ENCODE data around the gene CXCL3.

CXCL3 gene

GRCh38 chr4:74073358-74073757 lies 34.9 kb upstream of the CXCL3 start:
- no peak overlapping the region for H3K27ac ChIP-seq
- TF ChIP-seq, protein P1, sequence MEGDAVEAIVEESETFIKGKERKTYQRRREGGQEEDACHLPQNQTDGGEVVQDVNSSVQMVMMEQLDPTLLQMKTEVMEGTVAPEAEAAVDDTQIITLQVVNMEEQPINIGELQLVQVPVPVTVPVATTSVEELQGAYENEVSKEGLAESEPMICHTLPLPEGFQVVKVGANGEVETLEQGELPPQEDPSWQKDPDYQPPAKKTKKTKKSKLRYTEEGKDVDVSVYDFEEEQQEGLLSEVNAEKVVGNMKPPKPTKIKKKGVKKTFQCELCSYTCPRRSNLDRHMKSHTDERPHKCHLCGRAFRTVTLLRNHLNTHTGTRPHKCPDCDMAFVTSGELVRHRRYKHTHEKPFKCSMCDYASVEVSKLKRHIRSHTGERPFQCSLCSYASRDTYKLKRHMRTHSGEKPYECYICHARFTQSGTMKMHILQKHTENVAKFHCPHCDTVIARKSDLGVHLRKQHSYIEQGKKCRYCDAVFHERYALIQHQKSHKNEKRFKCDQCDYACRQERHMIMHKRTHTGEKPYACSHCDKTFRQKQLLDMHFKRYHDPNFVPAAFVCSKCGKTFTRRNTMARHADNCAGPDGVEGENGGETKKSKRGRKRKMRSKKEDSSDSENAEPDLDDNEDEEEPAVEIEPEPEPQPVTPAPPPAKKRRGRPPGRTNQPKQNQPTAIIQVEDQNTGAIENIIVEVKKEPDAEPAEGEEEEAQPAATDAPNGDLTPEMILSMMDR (conservative IDR thresholded peaks at IDR 0.05) = no peak
- TF ChIP-seq ZFX (IDR thresholded peaks at IDR 0.05) = no peak

- TF ChIP-seq ZFX (IDR thresholded peaks at IDR 0.05) = no peak
- TF ChIP-seq, protein P1 (conservative IDR thresholded peaks at IDR 0.05) = no peak
- H3K27ac ChIP-seq = no peak overlapping the region
Observed at GRCh38 chr4:74072739-74073138, 34.2 kb upstream of the CXCL3 start.

- no peak for TF ChIP-seq ZFX (IDR thresholded peaks at IDR 0.05)
- TF ChIP-seq, protein P1 (conservative IDR thresholded peaks at IDR 0.05) = no peak
Observed at GRCh38 chr4:74067586-74067985, 29.1 kb upstream of the CXCL3 start.

DNA sequence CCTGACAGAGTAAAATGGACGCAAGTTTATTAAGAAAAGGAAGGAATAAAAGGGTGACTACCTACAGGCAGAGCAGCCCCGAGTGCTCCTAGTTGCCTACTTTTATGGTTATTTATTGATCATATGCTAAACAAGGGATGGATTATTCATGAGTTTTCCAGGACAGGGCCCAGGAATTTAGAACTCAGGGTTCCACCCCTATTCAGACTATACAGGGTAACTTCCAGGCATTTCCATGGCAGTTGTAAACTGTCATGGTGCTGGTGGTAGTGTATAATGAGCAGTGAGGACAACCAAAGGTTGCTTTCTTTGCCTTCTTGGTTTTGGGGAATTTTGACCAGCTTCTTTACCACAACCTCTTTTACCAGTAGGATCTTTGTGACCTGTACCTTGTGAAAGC lies 27.7 kb upstream of the CXCL3 start:
- no peak overlapping the region for H3K27ac ChIP-seq
- TF ChIP-seq ZFX (IDR thresholded peaks at IDR 0.05) = no peak
- TF ChIP-seq, protein P1 (conservative IDR thresholded peaks at IDR 0.05) = no peak

More at GRCh38 chr4:74067586-74067985, 29.1 kb upstream of the CXCL3 start:
- H3K27ac ChIP-seq = no peak overlapping the region

DNA sequence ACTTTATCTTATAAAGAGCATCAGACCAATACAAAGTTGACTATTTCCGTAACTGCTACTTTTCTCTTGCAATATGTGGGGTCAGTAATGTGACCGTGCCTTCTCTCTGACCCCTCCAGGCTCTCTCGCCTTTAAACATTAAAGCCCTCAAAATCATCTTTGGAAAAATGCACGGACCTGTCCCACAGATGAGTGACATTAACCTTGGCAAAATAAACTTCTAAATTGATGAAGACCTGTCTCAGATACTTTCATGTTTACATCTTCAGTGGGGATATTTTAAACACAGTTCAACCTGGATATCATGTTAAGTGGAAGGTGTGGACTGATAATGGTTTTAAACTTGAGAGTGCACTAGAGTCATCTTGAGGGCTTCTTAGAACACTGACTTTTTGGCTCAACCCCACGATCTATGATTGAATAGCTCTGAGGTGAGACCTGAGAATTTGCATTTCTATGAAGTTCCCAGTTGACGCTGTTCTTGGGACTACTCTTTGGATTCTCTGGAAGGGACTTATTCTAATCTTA lies 26.7 kb upstream of the CXCL3 start:
- no peak overlapping the region for H3K27ac ChIP-seq
- TF ChIP-seq, protein P1 (conservative IDR thresholded peaks at IDR 0.05) = no peak
- no peak for TF ChIP-seq ZFX (IDR thresholded peaks at IDR 0.05)

DNA sequence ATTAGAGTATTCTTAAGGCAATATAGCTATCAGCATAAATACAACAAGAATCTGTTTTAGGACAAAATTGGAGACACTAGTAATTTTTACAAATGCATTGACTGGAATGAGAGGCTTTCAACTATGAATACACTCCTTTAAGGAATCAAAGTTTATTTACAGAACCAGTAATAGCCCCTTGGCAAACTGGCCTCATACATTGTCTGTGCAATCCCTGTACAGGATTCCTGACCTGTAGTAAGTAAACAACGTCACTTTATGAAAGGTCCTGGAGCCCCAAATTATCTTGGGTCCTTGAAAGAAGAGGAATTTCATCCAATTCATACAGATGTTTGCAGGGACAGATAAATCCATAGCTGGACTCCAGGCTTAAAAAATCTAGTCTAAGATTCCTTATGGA lies 25.4 kb upstream of the CXCL3 start:
- H3K27ac ChIP-seq = no peak overlapping the region
- TF ChIP-seq ZFX (IDR thresholded peaks at IDR 0.05) = no peak
- TF ChIP-seq, protein P1 (conservative IDR thresholded peaks at IDR 0.05) = no peak

GRCh38 chr4:74062953-74063352 lies 24.5 kb upstream of the CXCL3 start:
- no peak overlapping the region for H3K27ac ChIP-seq
- TF ChIP-seq, protein P1 (conservative IDR thresholded peaks at IDR 0.05) = no peak
- TF ChIP-seq ZFX (IDR thresholded peaks at IDR 0.05) = no peak
